HG03280 (cell line): ENCODE data around the gene PERCC1.
A peak's percentile ranks its signal among the peaks of the same experiment; 100 is the strongest.

ENCODE experiments used
- ATAC-seq: cut with Tn5 transposase; IDR thresholded peaks from one replicate; pipeline ENCODE4 v1.9.1; 2021; ENCODE audit warnings: mild to moderate bottlenecking, moderate library complexity; ENCODE audit not compliant: unreplicated experiment

The PERCC1 gene

DNA sequence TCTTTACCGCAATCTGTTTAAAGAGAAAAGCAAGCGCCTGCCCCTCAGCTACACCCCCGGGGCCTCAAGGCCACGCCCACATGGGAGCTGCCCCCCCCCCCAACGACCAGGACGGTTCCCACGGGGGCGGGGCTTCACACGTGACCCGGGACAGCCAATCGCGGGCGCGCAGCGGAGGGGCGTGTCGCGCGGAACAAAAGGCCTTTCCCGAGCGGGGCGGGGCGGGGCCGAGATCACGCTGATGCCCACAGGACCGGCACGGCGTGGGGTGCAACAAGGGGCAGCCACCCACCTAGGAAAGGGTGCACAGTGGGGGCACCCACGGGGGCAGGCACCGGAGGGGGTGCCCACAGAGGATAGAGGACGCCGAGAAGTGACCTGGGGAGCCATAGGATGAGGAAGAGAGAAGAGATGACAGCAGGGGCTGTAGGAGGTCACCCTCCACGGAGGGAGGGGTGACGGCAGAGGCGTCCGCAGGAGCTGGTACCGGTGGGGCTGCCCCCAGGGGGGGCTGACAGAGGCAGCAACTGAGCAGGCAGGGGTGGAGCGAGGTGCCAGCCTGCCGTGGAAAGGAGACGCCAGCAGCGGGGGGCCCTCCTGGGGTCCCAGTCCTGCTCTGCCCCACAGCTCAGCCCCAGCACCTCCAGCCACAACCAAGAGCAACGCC lies 22.6 kb upstream of the PERCC1 start:
- ATAC-seq, result peak; percentile 81

DNA sequence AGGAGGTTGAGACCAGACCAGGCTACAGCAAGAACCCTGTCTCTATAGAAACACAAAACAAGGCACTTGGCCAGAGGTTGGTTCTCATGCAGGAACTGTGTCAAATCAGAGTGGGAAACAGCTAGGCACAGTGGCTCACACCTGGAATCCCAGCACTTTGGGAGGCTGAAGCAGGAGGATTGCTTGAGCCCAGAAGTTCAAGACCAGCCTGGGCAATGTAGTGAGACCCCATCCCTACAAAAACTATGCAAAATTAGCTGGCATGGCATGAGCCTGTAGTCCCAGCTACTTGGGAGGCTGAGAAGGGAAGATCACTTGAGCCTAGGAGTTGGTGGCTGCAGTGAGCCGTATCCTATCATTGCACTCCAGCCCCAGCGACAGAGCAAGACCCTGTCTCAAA lies 18.0 kb upstream of the PERCC1 start:
- ATAC-seq, result no peak

DNA sequence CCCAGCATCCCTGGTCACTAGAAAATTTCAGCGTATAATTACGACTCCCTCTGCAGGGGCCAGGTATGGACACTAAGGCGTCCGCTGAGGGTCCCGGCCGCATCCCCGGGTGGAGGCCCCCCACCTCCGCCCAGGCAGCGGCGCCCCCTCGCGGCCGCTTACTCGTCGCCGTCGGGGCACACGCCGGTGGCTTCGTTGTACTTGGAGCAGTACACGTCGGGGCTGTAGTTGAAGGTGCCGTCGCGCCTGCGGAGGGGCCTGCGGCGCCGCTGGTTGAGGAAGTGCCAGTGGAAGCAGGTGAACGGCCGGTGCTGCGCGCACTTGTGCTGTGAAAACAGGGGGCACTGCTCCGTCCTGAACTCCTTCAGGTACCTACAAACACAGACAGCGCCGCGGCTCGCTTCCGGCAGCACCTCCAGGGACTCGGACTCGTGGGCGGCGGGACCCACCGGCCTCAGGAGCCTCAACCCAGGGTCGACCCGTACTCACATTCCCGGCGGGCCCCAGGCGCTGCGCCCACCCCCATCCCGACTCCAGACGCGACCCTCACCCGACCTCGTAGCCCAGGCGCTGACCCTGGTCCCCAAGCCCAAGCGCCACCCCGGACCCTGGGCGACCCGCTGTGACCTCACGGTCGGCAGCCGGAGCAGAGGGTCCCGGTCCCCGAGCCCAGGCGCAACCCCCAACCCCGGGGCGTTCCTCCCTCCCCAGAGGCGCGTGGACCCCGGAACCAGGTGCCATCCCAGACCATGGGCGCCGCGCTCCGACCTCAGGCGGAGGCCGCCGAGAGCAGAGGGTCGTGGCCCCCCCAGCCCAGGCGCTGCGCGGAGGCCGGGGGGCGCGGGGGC lies 17.0 kb upstream of the PERCC1 start:
- ATAC-seq, result peak; percentile 35

DNA sequence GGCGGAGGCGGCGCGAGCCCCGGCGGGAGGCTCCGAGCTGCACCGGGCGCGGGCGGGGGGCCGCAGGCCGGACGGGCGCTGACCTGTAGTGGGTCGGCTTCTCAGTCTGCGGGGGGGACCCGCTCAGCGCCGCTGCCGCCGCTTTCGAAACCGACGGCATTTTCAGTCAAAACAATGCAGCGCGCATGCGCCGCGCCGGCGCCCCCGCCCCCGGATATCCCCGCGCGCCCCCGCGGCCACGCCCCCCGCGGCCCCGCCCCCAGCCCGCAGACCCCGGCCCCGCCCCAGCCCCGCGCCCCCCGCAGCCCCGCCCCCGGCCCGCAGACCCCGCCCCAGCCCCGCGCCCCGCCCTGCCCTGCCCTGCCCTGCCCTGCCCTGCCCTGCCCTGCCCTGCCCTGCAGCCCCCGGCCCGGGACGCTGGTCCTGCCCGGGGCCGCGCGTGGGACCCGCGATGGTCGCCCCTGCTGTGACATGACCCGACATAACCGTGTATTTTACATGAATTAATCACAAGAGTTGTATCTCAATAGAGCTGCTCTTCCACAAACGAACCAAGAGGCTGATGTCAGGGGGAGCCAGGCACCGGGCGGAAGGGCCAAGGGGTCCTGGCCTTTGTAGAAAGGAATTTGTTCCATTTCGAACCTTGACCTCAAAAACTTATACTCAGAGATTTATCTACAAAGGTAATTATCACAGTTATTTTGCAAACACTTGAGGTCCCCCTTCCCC lies 16.2 kb upstream of the PERCC1 start, which contains the start of gene UNKL:
TSS of gene UNKL (minus strand) at position 173 of the 729 bp plus-strand sequence. CDS start at position 160, 13 bp downstream.
- peak; percentile 47 for ATAC-seq

DNA sequence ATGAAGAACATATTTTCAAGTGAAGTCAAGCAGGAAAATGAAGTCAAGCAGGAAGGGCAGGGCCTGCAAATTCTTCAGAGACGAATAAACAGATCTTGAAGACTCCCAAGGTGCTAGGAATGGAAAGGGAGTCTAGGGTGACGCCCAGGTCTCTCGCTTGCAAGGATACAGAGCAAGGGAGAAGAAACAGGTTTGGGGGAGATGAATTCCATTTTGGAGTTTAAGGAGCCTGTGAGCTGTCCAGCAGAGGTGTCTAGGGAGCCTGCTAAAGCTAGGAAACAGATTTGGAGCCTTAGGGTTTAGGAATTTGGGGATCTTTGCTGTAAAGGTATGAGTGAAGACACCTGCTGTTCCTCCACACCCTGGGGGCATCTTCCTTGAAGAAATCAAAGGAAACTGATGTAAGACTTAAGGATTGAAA lies 14.3 kb upstream of the PERCC1 start:
- ATAC-seq, result no peak

DNA sequence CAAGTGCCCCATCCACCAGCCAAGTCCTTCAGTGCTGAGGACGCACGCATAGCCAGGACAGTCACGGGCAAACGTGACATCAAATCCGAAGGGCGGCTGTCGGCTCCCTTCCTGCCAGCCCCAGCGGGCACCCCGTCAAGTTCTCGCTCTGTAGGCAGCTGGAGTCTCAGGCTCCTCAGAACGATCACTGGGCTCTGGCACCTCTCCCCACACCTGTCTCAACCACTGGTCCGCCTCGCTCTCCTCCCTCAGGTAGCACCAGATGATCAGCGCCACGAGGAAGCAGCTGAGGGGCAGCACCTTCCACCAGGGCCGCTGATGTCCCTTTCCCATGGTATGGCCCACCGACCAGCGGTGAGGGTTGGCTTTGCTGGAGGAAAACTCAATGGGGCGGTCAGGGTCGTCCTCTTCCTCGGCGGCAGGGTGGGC lies 10.8 kb upstream of the PERCC1 start:
- no peak for ATAC-seq

DNA sequence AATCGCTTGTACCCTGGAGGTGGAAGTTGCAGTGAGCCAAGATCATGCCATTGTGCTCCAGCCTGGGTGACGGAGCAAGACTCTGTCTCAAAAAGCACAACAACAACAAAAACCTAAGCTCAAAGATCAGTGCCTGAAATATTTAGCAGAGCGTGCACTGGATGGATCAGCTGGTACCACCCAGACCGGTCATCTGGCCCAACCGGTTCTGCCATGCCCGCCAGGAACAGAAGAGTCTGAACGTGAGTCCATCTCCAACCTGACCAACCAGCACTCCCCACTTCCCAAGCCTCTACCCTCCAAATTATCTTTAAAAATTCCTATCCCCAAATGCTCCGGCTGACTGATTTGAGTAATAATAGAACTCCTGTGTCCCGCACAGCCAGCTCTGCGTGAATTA lies 8.8 kb upstream of the PERCC1 start:
- ATAC-seq, result no peak

DNA sequence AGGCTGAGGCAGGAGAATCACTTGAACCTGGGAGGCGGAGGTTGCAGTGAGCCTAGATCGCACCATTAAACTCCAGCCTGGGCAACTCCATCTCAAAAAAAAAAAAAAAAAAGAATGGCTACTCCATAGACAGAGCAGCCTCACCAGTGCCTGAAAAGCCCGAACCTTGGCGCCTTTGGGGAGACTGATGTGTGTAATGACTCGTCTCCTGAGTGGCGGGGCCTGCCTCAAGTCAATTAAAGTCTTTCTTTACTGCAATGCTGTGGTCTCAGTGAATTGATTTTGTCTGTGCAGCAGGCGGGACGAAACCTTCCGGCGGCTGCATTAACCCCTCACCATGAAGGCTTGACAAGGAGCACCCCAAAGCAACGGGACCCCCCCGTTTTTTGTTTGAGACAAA lies 6.8 kb upstream of the PERCC1 start:
- ATAC-seq, result no peak

DNA sequence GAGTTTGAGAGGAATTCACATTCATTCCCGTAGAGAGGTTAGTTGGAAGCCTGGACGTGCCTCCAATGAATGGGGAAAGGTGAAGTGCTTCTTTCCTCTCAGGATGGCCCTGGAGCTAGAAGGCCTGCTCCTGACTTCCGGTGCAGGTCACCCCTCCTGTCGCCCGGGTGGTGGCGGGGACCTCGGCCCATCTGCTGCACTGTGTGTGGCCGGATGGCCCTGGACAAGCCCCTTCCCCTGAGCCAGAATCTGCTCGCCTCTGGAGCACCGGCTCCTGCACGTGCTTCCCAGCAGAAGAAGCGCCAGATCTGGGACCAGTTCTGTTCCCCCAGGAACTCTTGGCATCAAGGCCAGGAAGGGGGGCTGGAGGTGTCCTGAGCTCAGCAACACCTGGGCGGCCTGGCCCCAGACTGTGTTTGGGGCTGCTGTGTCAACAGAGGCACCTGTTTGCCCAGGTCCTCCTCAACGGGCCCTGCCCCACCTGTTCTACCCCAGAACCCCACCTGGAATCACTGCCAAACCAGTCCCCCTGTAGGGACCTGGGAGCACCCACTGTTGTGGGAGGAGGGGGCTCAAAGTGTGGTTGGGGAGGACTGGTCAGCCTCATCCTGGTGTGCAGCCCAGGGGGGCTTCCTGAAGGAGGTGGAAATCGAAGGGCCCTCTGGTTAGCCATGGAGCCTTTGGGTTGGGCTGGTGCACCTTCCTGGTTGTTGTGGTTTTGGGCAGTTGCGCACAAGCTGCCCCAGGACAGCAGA lies 5.1 kb upstream of the PERCC1 start:
- ATAC-seq, result no peak

DNA sequence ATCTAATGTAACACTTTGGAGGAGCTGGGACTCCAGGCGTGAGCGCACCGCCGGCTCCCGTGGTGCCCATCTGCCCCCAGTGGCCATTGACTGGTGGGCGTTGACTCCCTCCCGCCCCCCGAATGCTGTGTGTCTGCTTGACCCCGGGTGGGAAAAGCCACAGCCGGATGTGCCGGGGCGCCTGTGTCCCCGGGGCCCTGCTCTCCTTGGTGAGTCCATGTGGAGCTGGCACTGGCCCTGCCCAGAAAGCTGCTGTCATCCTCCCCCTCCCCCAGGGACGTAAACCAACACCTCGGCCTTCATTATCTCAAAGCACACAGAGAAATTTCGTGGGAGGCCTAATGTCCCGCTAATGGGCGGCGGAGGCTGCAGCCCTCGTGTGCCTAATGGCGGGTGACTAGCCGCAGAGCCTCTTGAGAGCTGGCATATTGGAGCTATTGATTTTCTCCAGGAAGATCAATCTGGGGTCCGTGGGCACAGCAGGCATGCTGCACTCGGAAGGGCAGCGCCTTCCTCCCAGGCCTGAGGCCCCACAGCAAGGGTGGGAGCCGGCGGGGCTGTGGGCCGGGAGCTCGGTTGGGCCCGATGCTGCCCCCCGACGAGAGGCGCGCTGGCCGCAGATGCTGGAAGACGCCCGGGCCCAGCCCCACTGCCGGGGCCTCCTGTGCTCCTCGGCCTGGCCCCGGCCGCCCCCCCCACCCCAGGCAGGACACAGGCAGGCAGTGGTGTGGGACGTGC lies 4.0 kb upstream of the PERCC1 start:
- no peak for ATAC-seq

DNA sequence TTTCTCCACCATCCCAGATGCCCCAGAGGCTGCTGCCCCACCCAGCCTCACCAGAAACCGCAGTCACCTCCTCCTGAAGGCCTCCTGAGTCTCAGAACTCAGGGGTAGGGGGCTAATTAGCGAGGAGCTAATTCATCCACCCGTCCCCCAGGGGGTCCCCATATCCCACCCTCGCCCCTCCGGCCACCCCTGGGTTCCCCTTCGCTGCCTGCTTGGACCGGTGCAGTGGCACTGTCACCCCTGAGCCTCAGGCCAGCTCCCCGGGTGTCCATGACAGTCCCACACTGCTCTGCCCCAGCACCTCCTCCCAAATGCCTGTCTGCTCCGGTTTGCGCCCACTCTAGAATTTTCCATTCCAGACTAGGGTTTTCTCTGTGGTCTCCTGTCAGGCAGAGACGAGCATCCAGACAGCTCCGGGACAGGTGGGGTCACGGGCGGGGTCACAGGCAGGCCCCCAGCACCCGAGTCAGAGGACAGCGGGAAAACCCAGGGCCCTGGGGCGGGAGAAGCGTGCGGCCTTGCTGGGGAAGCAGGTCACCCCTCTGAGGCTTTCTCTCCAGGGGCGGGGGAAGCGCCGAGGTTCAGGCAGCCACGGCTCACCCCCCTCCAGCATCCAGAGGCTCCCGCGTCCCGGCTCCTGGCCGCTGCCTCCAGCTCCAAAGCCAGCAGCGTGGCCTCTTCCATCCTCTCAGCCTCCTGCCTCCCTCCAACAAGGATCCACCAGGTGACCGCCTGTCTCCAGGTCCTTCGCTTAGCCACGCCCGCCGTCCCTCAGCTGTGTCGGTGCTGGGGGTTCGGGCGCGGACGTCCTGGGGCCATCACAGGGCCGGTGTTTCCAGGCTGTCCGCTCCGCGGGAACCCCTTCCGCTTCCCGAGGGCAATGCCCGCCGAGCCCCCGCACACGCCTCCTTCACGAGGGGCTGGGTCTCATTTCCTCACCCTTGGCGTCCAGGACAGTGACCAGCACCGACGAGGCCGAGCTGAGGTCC lies 3.1 kb upstream of the PERCC1 start:
- no peak for ATAC-seq

DNA sequence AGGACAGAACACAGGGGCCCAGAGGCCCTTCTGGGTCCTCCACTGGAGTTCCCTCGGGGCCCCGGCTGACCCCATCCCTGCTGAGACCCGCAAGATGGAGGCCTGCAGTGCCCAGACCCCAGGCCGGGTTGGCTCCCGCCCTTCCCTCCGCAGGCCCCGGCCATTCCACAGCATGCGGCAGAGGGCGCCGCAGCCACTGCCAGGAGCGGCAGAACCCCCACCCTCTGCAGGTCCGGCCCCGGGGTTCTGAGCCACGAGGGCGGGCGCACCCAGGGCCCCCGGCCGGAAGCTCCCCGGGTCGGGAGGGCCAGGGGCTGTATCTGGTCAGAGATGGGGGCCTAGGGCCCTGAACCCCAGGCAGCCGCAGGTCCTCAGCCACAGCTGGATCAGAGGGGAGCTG lies 2.4 kb upstream of the PERCC1 start:
- no peak for ATAC-seq

DNA sequence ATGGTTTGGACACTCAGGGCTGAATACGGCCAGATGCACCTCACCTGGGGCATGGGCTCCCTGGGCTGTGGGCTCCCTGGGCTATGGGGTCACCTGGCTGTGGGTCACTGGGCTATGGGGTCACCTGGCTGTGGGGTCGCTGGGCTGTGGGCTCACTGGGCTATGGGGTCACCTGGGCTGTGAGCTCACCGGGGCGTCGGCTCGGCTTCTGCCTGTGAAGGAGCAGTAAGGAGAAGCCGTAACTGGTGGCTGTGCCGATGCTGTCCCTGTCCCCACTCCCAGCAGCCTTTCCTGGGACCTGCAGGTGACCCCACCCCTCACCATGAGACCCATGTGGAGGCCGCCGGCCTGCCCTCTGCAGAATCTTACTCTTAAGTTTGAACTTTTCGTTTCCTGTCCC lies 1.9 kb upstream of the PERCC1 start:
- no peak for ATAC-seq

DNA sequence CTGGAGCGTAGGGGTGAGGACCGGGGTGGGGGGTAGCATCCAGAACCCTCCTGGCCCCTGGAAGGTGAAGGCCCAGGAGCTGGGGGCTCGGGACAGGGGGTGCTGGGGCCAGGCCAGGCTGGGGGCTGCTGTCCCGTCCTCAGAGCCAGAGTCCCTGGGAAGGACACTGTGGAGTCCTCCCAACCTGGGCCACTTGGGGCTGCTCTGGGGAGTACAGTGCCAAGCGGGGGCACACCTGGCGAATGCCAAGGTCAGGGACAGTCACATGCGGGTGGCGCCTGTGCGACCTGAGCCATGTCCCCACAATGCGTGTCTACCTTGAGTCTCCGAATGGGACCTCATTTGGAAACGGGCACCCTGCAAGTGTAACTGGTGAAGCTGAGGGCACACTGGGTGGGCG lies 1.2 kb upstream of the PERCC1 start:
- no peak for ATAC-seq

DNA sequence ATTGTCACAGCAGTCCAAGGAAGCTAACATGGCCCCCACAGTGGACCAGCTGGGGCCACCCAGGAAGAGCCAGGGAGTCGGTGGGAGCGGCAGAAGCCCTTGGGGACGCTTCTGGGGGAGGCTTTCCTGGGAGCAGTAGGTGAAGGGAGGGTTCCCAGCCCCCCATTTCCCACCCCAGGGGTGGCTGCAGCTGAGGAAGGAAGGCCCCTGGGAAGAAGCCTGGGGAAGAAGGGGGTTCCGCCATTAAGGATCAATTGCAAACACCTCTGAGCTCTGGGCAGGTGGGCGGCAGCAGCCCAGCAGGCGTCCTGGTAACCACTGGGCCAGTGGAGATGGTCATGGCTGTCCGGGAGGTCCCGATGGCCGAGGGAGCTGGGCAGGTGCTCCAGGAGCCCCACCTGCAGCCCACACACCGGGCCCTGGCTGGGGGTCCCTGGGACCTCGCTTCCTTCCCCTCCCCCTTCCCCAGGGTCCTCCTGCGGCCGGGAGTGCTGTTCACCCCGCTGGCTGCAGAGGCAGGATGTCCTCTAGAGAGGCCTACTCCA lies 592 bp upstream of the PERCC1 start:
- no peak for ATAC-seq

DNA sequence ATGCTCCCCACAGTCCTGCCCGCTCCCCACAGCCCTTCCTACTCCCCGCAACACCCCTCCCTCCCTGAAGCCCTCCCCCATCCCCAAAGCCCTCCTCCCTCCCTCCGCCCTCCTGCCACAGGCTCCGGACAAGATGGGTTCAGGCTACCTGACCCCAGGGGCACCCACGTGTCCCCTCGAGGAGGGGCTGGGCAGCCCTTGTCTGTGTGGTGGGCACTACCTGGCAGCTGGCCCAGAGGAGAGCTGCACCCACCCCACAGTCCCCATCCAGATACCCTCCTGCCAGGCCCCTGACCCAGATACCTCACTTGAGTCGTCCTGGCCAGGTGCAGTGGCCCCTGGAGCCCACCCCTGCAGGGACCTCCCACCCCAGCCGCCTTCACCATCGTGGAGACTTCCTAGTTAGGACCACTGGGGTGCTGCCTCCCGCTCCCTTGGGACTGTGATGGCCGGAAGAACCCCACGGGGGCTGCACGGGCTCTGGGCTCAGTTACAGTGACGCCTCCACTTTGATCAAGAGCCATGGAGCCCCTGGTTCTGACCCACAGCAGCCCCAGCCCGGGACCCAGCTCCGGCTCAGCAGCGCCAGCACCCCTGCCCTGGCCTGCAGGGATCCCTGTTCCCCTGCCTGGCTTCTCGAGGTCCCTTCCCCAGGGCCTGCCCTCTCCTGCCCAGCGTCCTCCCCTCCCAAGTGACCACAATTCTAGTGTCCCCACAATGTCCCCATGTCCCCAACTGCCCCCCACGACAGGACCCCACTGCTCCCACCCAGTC lies 806 bp downstream of the PERCC1 start:
- no peak for ATAC-seq

DNA sequence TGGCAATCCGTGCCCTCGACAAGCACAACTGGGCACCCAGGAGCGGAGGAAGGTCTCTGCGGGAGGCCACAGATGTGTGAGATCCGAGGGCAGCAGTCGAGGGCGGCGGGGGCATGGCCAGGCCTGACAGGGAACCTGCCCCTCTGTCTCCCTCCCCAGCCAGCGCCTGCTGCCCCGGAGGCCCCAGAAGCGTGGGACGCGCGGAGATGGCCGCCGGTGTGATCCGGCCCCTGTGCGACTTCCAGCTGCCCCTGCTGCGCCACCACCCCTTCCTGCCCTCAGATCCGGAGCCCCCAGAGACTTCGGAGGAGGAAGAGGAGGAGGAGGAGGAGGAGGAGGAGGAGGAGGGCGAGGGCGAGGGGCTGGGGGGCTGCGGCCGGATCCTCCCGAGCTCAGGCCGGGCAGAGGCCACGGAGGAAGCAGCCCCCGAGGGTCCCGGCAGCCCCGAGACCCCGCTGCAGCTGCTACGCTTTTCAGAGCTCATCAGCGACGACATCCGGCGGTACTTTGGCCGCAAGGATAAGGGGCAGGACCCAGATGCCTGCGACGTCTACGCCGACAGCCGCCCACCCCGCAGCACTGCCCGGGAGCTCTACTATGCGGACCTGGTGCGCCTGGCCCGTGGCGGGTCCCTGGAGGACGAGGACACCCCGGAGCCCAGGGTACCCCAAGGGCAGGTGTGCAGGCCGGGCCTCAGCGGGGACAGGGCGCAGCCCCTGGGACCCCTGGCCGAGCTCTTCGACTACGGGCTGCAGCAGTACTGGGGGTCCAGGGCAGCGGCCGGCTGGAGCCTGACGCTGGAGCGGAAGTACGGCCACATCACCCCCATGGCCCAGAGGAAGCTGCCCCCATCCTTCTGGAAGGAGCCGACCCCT lies 1.7 kb downstream of the PERCC1 start:
- ATAC-seq, result no peak
